GM12878 (cell line): ENCODE results near the gene MAST4. TPM values are rescaled to one million over a fixed set of nuclear protein-coding genes. Genes with fewer than 3 reads are reported as not detected.

ENCODE experiments used
- ATAC-seq: fragments of 200-7000 bp; cut with Tn5 transposase; 3 replicates; pipeline ENCODE4 v1.9.1; 2020; ENCODE audit warnings: mild to moderate bottlenecking, moderate library complexity
- BruUV-seq: library from RNA; stranded (reverse); fragments of 400-500 nt; replicated peaks from 2 replicates; lab custom pipeline; 2021; lab: Mats Ljungman, UMichigan
- CTCF ChIA-PET: fragments of 300-600 bp; sonication (Branson Sonifier 250); formaldehyde crosslinking; extraction: SDS; loops from one replicate; lab custom pipeline; 2021; ENCODE audit warnings: inconsistent platforms; lab: Yijun Ruan, JAX
- POLR2A ChIA-PET: fragments of 350-600 bp; formaldehyde crosslinking; extraction: SDS; loops from one replicate; lab custom pipeline; 2021; ENCODE audit warnings: inconsistent platforms; lab: Charles Lee
- RAD21 ChIA-PET: fragments of 300-600 bp; sonication (Branson Sonifier 250); formaldehyde crosslinking; loops from one replicate; lab custom pipeline; 2023; ENCODE audit warnings: antibody characterized with exemption; ENCODE audit not compliant: unreplicated experiment; lab: Charles Lee
- SMC1A ChIA-PET: fragments of 300-600 bp; sonication (Branson Sonifier 250); formaldehyde crosslinking; loops from one replicate; lab custom pipeline; 2023; ENCODE audit not compliant: unreplicated experiment, uncharacterized antibody; lab: Charles Lee
- DNase-seq: peaks from one replicate; pipeline ENCODE4 v3.0.0-alpha.2; 2011; ENCODE audit warnings: low read depth, low spot score
- FAIRE-seq: peaks from 3 replicates; lab custom pipeline; 2011; peaks lifted over from hg19 to GRCh38; lab: Jason Lieb, UNC
- H2AFZ ChIP-seq: 2 replicates; pipeline ENCODE4 v1.6.0; 2011; ENCODE audit warnings: low read depth, low read length, control low read depth; ENCODE audit not compliant: control insufficient read depth
- H3K27ac ChIP-seq: 2 replicates; pipeline ENCODE4 v1.5.1; 2011; ENCODE audit warnings: control low read depth; ENCODE audit not compliant: control insufficient read depth, insufficient read depth
- H3K27me3 ChIP-seq, 2 experiments: replicated peaks in 1 of 2; 2 replicates each; pipeline versions ENCODE4 v1.6.0 to v1.6.1; 2011; ENCODE audit warnings: low read length in 1 of 2; ENCODE audit not compliant: control insufficient read depth in 2 of 2, insufficient read depth in 2 of 2
- H3K36me3 ChIP-seq, 2 experiments: 2 replicates each; pipeline ENCODE4 v1.5.1; 2011; ENCODE audit warnings: low read length in 1 of 2; ENCODE audit not compliant: control insufficient read depth in 2 of 2, insufficient read depth in 2 of 2
- H3K4me1 ChIP-seq: 2 replicates; pipeline ENCODE4 v1.6.1; 2011; ENCODE audit warnings: mild to moderate bottlenecking, low read length, moderate library complexity, mixed read lengths; ENCODE audit not compliant: control insufficient read depth, insufficient read depth
- H3K4me2 ChIP-seq: 2 replicates; pipeline ENCODE4 v1.6.0; 2011; ENCODE audit warnings: control low read depth; ENCODE audit not compliant: control insufficient read depth, insufficient read depth
- H3K4me3 ChIP-seq: fragments of 200-600 bp; sonication (generic); 2 replicates; pipeline ENCODE4 v1.5.1; 2016
- H3K79me2 ChIP-seq: 2 replicates; pipeline ENCODE4 v1.6.0; 2011; ENCODE audit warnings: low read length; ENCODE audit not compliant: control insufficient read depth, insufficient read depth
- H3K9ac ChIP-seq: 2 replicates; pipeline ENCODE4 v1.8.0; 2011; ENCODE audit warnings: low read length, control low read depth, mixed read lengths; ENCODE audit not compliant: control insufficient read depth, insufficient read depth
- H3K9me3 ChIP-seq: replicated peaks from 3 replicates; pipeline ENCODE4 v1.5.1; 2011; ENCODE audit warnings: mild to moderate bottlenecking, low read length; ENCODE audit not compliant: control insufficient read depth, insufficient read depth
- H4K20me1 ChIP-seq: 2 replicates; pipeline ENCODE4 v1.6.0; 2011; ENCODE audit not compliant: control insufficient read depth, insufficient read depth
- CTCF ChIP-seq, 3 experiments: IDR thresholded peaks in 2 of 3; conservative IDR thresholded peaks in 1 of 3; 2 replicates each; pipeline ENCODE4 v1.5.1; 2011; ENCODE audit warnings: low read depth in 3 of 3, low read length in 3 of 3, mild to moderate bottlenecking in 3 of 3, control low read depth in 2 of 3, moderate library complexity in 2 of 3, inconsistent platforms in 1 of 3, mixed read lengths in 1 of 3; ENCODE audit not compliant: control insufficient read depth in 2 of 3, insufficient read depth in 1 of 3; ENCODE audit errors: extremely low read depth in 1 of 3
- DPF2 ChIP-seq: fragments of 450-650 bp; IDR thresholded peaks from 2 replicates; pipeline ENCODE4 v1.6.1; 2017; ENCODE audit warnings: mild to moderate bottlenecking
- FOXM1 ChIP-seq: IDR thresholded peaks from 2 replicates; pipeline ENCODE4 v1.6.1; 2012; ENCODE audit warnings: low read depth, mild to moderate bottlenecking, inconsistent platforms, low read length, moderate library complexity
- GABPA ChIP-seq: IDR thresholded peaks from 2 replicates; pipeline ENCODE4 v1.6.1; 2014; ENCODE audit warnings: antibody characterized with exemption, low read depth, mild to moderate bottlenecking, inconsistent platforms
- HDAC6 ChIP-seq: fragments of 200-600 bp; sonication (generic); IDR thresholded peaks from one replicate; pipeline ENCODE4 v1.8.0; 2017; ENCODE audit warnings: antibody characterized with exemption; ENCODE audit not compliant: unreplicated experiment
- IKZF2 ChIP-seq, 2 experiments: fragments of 450-650 bp; IDR thresholded peaks; 2 replicates each; pipeline ENCODE4 v1.6.1; 2017; ENCODE audit warnings: mild to moderate bottlenecking in 2 of 2, moderate library complexity in 2 of 2
- IRF3 ChIP-seq: fragments of 450-650 bp; IDR thresholded peaks from 2 replicates; pipeline ENCODE4 v1.6.1; 2014; ENCODE audit warnings: mild to moderate bottlenecking
- MYB ChIP-seq: fragments of 150-350 bp; IDR thresholded peaks from 2 replicates; pipeline ENCODE4 v1.6.1; 2014; ENCODE audit warnings: mild to moderate bottlenecking, low read depth, low read length, borderline replicate concordance
- NFYB ChIP-seq: IDR thresholded peaks from 2 replicates; pipeline ENCODE4 v1.6.1; 2011; ENCODE audit warnings: low read depth, mild to moderate bottlenecking, low read length, improper control_type of control experiment, moderate library complexity; ENCODE audit not compliant: insufficient read depth
- PML ChIP-seq: IDR thresholded peaks from 2 replicates; pipeline ENCODE4 v1.6.1; 2012; ENCODE audit warnings: low read length, inconsistent platforms
- POU2F2 ChIP-seq: IDR thresholded peaks from 3 replicates; pipeline ENCODE4 v1.6.1; 2011; ENCODE audit warnings: low read depth, mild to moderate bottlenecking, low read length, borderline replicate concordance
- STAT3 ChIP-seq: IDR thresholded peaks from 2 replicates; pipeline ENCODE4 v1.6.1; 2011; ENCODE audit warnings: low read depth, low read length, improper control_type of control experiment
- ZBTB33 ChIP-seq: fragments of 450-650 bp; IDR thresholded peaks from 2 replicates; pipeline ENCODE4 v1.6.1; 2017; ENCODE audit warnings: mild to moderate bottlenecking
- ZNF592 ChIP-seq: fragments of 450-650 bp; IDR thresholded peaks from 2 replicates; pipeline ENCODE4 v1.6.1; 2017; ENCODE audit warnings: mild to moderate bottlenecking, moderate library complexity
- ZNF622 ChIP-seq: fragments of 450-650 bp; IDR thresholded peaks from 2 replicates; pipeline ENCODE4 v1.6.1; 2017; ENCODE audit warnings: mild to moderate bottlenecking, inconsistent platforms
- WGBS: methylation state at CpG from one replicate; pipeline ENCODE4 v1.1.6; 2016; ENCODE audit warnings: low lambda C conversion rate; ENCODE audit not compliant: insufficient replicate concordance, insufficient coverage; ENCODE audit errors: missing lambda C conversion rate; 5-methylcytosine and 5-hydroxymethylcytosine counted together
- in situ Hi-C: fragments of 300-500 bp; cut with MboI; formaldehyde crosslinking; loops from 9 replicates; pipeline ENCODE4 v1.14.3; 2018; ENCODE audit warnings: mixed read lengths
- intact Hi-C: fragments of 100-400 bp; cut with micrococcal nuclease; formaldehyde crosslinking; loops from one replicate; pipeline ENCODE4 v1.14.2; 2022; ENCODE audit not compliant: unreplicated experiment
- polyA plus RNA-seq, 11 experiments: library from polyadenylated mRNA; depleted of rRNA in 4 of 11; unstranded in 6 of 11; stranded (reverse) in 5 of 11; fragments of >200 nt; fragmentation: Nextera tagmentation in 4 of 11; fragmentation: Illumina TruSeq in 1 of 11; extraction: Ambion mirVana in 4 of 11; extraction: Trizol in 1 of 11; gene quantifications; 1 replicate in 1 of 11; 2 replicates in 10 of 11; pipeline versions ENCODE4 v1.2.1 to v1.2.3, GENCODE V29; 2011 to 2016; ENCODE audit warnings: inconsistent platforms in 2 of 11, missing spikeins in 2 of 11, low read depth in 1 of 11
- total RNA-seq, 4 experiments: library from RNA; depleted of rRNA in 3 of 4; stranded (reverse); fragments of >200 nt in 3 of 4; fragmentation: Illumina TruSeq in 1 of 4; extraction: Trizol in 1 of 4; gene quantifications; 2 replicates each; pipeline versions ENCODE4 v1.2.1 to v1.2.3, GENCODE V29; 2013 to 2021

Gene MAST4
- total and polyA plus RNA-seq, 10 of the 15 experiments (the other 5 are each of a cell fraction or from before 2014, with no cell fraction given), result 0.02 to 1.6 (median 0.29) TPM; not detected in 1

GRCh38 chr5:67133776-67134175 is 537.6 kb downstream of the MAST4 start:
- H3K9me3 ChIP-seq, result no peaks in the 10 kb centered on the region
- SMC1A ChIA-PET, result no interaction called here
- H3K27ac ChIP-seq, result no peak overlapping the region
- H3K4me3 ChIP-seq, result no peak overlapping the region
- 24% methylated on average over 3 of the region's 3 CpGs for WGBS
- in situ Hi-C loops (no loop called here), intact Hi-C loops (no loop called here)
- no peak for FAIRE-seq
- ATAC-seq, result no peak
- H3K79me2 ChIP-seq, result no peaks in the 10 kb centered on the region
- BruUV-seq, result no TSS peak
- H4K20me1 ChIP-seq, result no peaks in the 10 kb centered on the region
- RAD21 ChIA-PET, result no interaction called here
- H3K36me3 ChIP-seq, result no peaks in the 10 kb centered on the region
- no peaks in the 10 kb centered on the region for H3K4me1 ChIP-seq
- no peak overlapping the region for H3K9ac ChIP-seq
- POLR2A ChIA-PET, result no interaction called here
- H3K4me2 ChIP-seq, result no peak overlapping the region
- no peaks in the 10 kb centered on the region; a peak in 1 of 4 replicates for H3K27me3 ChIP-seq
- no peak overlapping the region for H2AFZ ChIP-seq
- DNase-seq, result no peak
- CTCF ChIA-PET, result interaction anchor here (1.8 kb wide), 1 partner anchor 24 kb away, joined by 3 read pairs; no protein-coding TSS in a partner anchor
- TF ChIP-seq FOXM1 (no peak), POU2F2 (no peak), NFYB (no peak), STAT3 (no peak), IRF3 (no peak), DPF2 (no peak), CTCF (IDR thresholded peaks at IDR 0.05 in 2 of 3, conservative IDR thresholded peaks at IDR 0.05 in 1 of 3; ENCODE audit: control insufficient read depth in 2 of 3, extremely low read depth in 1 of 3, insufficient read depth in 1 of 3, low read depth in 3 of 3, low read length in 3 of 3) (no peak), ZBTB33 (no peak), PML (no peak), ZNF592 (no peak), MYB (no peak), GABPA (no peak), HDAC6 (no peak), ZNF622 (no peak), IKZF2 (IDR thresholded peaks at IDR 0.05) (no peak)
